ENCODE measurements around the gene TTBK2.

GRCh38 chr15:42890161-42890913 lies 30.2 kb downstream of the TTBK2 start:
- TF ChIP-seq POLR2AphosphoS5 (IDR thresholded peaks at IDR 0.05) (no peak), CTCF (IDR thresholded peaks at IDR 0.05) (no peak), POLR2A (IDR thresholded peaks at IDR 0.05) (no peak), EP300 (IDR thresholded peaks at IDR 0.05; ENCODE audit: low read depth) (no peak)

Data from transverse colon (tissue), 4 donors.